CD8-positive, alpha-beta memory T cell (primary cell): Measurements from ENCODE around the gene FGFR1OP2. TPM values are rescaled to one million over a fixed set of nuclear protein-coding genes. Genes with fewer than 3 reads are reported as not detected.

Experiments
- CTCF ChIA-PET: fragments of 350-600 bp; sonication (Branson Sonifier 250); formaldehyde crosslinking; loops from one replicate; lab custom pipeline; 2021; ENCODE audit warnings: antibody characterized with exemption; lab: Charles Lee
- POLR2A ChIA-PET: fragments of 350-600 bp; sonication (Branson Sonifier 250); formaldehyde crosslinking; loops from one replicate; lab custom pipeline; 2021; ENCODE audit warnings: antibody characterized with exemption; lab: Charles Lee
- DNase-seq, 5 donors: peaks; one replicate each; pipeline versions ENCODE4 v3.0.0 to v3.0.0-alpha.2; 2020 to 2022; ENCODE audit warnings: mixed read lengths in 1 of 5
- H3K27ac ChIP-seq: one replicate; pipeline ENCODE4 v1.7.0; 2013; ENCODE audit warnings: low read depth, mild to moderate bottlenecking, low read length, moderate library complexity
- H3K27me3 ChIP-seq: 2 replicates; pipeline ENCODE4 v1.7.0; 2013; ENCODE audit warnings: low read length, mild to moderate bottlenecking; ENCODE audit not compliant: insufficient read depth, poor library complexity, severe bottlenecking
- H3K36me3 ChIP-seq: 2 replicates; pipeline ENCODE4 v1.7.0; 2013; ENCODE audit warnings: mild to moderate bottlenecking, low read length, moderate library complexity; ENCODE audit not compliant: insufficient read depth
- H3K4me1 ChIP-seq: 2 replicates; pipeline ENCODE4 v1.7.0; 2013; ENCODE audit warnings: mild to moderate bottlenecking, low read length, moderate library complexity; ENCODE audit not compliant: insufficient read depth
- H3K4me3 ChIP-seq: 2 replicates; pipeline ENCODE4 v1.7.0; 2013; ENCODE audit warnings: mild to moderate bottlenecking, low read length
- H3K9me3 ChIP-seq: 2 replicates; pipeline ENCODE4 v1.7.0; 2013; ENCODE audit warnings: mild to moderate bottlenecking, low read length
- H3K27ac Mint-ChIP-seq, 8 donors: one replicate each; pipeline ENCODE4 v1.8.0; 2020 to 2021; ENCODE audit warnings: mixed read lengths in 8 of 8, mild to moderate bottlenecking in 6 of 8, inconsistent platforms in 3 of 8, moderate library complexity in 3 of 8
- H3K27me3 Mint-ChIP-seq, 2 donors: one replicate each; pipeline ENCODE4 v1.8.0; 2020 to 2021; ENCODE audit warnings: mixed read lengths in 2 of 2, mild to moderate bottlenecking in 1 of 2, moderate library complexity in 1 of 2
- H3K36me3 Mint-ChIP-seq, 3 donors: one replicate each; pipeline ENCODE4 v1.8.0; 2020 to 2021; ENCODE audit warnings: mixed read lengths in 3 of 3, inconsistent platforms in 1 of 3, mild to moderate bottlenecking in 1 of 3
- H3K4me1 Mint-ChIP-seq, 3 donors: one replicate each; pipeline ENCODE4 v1.8.0; 2020 to 2021; ENCODE audit warnings: mixed read lengths in 3 of 3, inconsistent platforms in 1 of 3, mild to moderate bottlenecking in 1 of 3
- H3K4me3 Mint-ChIP-seq, 7 donors: one replicate each; pipeline ENCODE4 v1.8.0; 2020 to 2021; ENCODE audit warnings: mixed read lengths in 7 of 7, mild to moderate bottlenecking in 6 of 7, moderate library complexity in 4 of 7, inconsistent platforms in 2 of 7
- H3K9me3 Mint-ChIP-seq, 5 donors: one replicate each; pipeline ENCODE4 v1.8.0; 2020 to 2022; ENCODE audit warnings: mixed read lengths in 5 of 5, mild to moderate bottlenecking in 3 of 5, moderate library complexity in 2 of 5, inconsistent platforms in 1 of 5
- polyA plus RNA-seq: library from polyadenylated mRNA; unstranded; fragments of 300-500 nt; fragmentation: Illumina TruSeq; gene quantifications from one replicate; pipeline ENCODE4 v1.2.3, GENCODE V29; 2021
- total RNA-seq, 2 experiments: library from RNA; stranded (reverse); gene quantifications; one replicate each; pipeline ENCODE4 v1.2.3, GENCODE V29; 2021

FGFR1OP2 gene
- total and polyA plus RNA-seq, 3 experiments from 2014 or later, result 50.4 to 103 (median 54.7) TPM

DNA sequence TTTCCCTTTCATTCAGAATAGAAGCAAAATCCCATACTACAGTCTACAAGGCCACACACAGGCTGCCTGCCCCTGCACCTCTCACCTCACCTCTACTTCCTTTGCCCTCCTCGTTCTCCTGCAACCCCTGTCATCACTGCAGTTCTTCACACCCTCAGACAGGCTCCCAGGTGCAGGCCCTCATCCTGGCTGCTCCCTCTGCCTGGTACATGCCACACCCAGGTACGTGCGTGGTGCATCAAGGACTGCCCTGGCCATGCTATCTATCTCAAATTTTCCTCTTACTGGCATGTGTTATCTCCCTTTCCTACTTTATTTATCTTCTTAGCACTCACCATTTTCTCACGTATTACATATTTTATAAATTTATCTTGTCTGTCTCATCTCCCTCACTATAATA is 51.6 kb downstream of the FGFR1OP2 start:
- Mint-ChIP-seq H3K4me3 (peak overlapping the region in 1 of 7 donors; percentile 41), H3K9me3 (no peaks in the 10 kb centered on the region), H3K4me1 (peaks cover 3 to 7% (median 5%) of the 10 kb centered on the region in 3 donors), H3K27me3 (no peaks in the 10 kb centered on the region), H3K36me3 (peaks cover 16 to 65% (median 43%) of the 10 kb centered on the region in 3 donors), H3K27ac (peak overlapping the region in 5 of 8 donors; percentile 2 to 88 (median 45))
- Histone ChIP-seq H3K27me3 (no peaks in the 10 kb centered on the region), H3K4me1 (no peaks in the 10 kb centered on the region), H3K9me3 (no peaks in the 10 kb centered on the region), H3K36me3 (peaks cover 5% of the 10 kb centered on the region), H3K4me3 (no peak overlapping the region), H3K27ac (no peak overlapping the region)
- ChIA-PET POLR2A (no interaction called here), CTCF (no interaction called here)
- DNase-seq, result no peak

DNA sequence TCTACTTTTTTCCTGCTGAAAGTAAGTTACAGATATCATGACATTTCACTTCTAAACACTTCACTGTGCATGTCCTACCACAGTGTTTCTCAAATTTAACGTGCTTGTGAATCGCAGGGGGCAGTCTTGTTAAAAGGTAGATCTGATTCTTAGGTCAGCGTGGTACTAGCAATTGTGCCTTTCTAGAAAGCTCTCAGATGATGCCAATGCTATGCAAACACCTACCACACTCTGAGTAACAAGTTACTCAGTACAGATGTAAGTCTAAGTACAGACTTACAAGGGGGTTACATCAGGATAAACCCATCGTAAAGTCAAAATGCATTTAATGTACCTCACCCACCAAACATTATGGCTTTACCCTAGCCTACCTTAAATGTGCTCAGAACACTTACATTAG is 53.6 kb downstream of the FGFR1OP2 start:
- H3K27me3 ChIP-seq, result no peaks in the 10 kb centered on the region
- Mint-ChIP-seq H3K27me3 (no peaks in the 10 kb centered on the region), H3K4me3 (no peak overlapping the region), H3K36me3 (peaks cover 6 to 73% (median 34%) of the 10 kb centered on the region in 3 donors), H3K9me3 (no peaks in the 10 kb centered on the region), H3K4me1 (peaks cover 0 to 6% (median 4%) of the 10 kb centered on the region in 3 donors), H3K27ac (no peak overlapping the region)
- H3K4me1 ChIP-seq, result no peaks in the 10 kb centered on the region
- no peak for DNase-seq
- H3K36me3 ChIP-seq, result peaks cover 16% of the 10 kb centered on the region
- no peak overlapping the region for H3K4me3 ChIP-seq
- ChIA-PET POLR2A (no interaction called here), CTCF (no interaction called here)
- no peaks in the 10 kb centered on the region for H3K9me3 ChIP-seq
- H3K27ac ChIP-seq, result no peak overlapping the region

DNA sequence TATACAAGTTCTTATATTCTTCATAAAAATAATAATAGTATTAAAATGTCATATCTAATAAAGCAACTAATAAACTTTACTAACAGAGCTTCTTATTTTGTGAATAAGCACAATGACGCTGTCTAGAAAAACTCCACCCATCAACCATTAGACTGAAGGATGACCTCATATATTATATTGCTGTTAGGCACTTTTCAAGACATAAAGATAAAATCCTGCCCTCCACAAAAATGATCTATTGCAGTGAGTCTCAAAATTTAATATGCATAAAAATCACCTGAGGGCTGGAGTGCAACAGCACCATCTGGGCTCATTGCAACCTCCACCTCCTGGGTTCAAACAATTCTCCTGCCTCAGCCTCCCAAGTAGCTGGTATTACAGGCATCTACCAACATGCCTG is 55.8 kb downstream of the FGFR1OP2 start:
- H3K4me1 Mint-ChIP-seq, result peaks cover 0 to 8% (median 6%) of the 10 kb centered on the region in 3 donors
- H3K36me3 ChIP-seq, result peaks cover 16% of the 10 kb centered on the region

DNA sequence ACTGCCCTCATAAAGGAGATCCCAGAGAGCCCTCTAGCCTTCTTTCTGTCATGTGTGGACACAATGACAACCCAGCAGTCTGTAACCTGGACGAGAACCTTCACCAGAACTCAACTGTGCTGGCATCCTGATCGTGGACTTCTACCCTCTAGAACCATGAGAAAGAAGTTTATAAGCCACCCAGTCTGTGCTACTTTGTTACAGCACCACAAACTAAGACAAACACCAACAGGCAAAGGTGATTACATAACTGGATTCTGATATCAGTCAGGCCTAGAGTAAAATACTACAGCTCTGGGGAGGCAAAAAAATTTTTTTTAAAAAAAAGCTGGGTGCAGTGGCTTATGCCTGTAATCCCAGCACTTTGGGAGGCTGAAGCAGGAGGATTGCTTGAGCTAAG is 57.4 kb downstream of the FGFR1OP2 start:
- Mint-ChIP-seq H3K27me3 (peaks cover 0 to 2% of the 10 kb centered on the region in 2 donors), H3K27ac (peak overlapping the region in 1 of 8 donors; percentile 65), H3K4me1 (peaks cover 2 to 8% (median 5%) of the 10 kb centered on the region in 3 donors), H3K36me3 (peaks cover 4 to 73% (median 12%) of the 10 kb centered on the region in 3 donors), H3K4me3 (no peak overlapping the region), H3K9me3 (no peaks in the 10 kb centered on the region)
- CTCF ChIA-PET, result interaction anchor here (0.8 kb wide), 1 partner anchor 9 kb away, joined by 3 read pairs; no protein-coding TSS in a partner anchor
- POLR2A ChIA-PET, result no interaction called here
- no peak overlapping the region for H3K4me3 ChIP-seq
- H3K27me3 ChIP-seq, result no peaks in the 10 kb centered on the region
- peaks cover 16% of the 10 kb centered on the region for H3K36me3 ChIP-seq
- no peak overlapping the region for H3K27ac ChIP-seq
- H3K4me1 ChIP-seq, result no peaks in the 10 kb centered on the region
- no peaks in the 10 kb centered on the region for H3K9me3 ChIP-seq
- DNase-seq, result no peak

More for the DNA sequence above, 55.8 kb downstream of the FGFR1OP2 start:
- POLR2A ChIA-PET, result no interaction called here
- Histone ChIP-seq H3K27ac (no peak overlapping the region), H3K4me1 (no peaks in the 10 kb centered on the region), H3K9me3 (no peaks in the 10 kb centered on the region), H3K4me3 (no peak overlapping the region), H3K27me3 (no peaks in the 10 kb centered on the region)
- CTCF ChIA-PET, result interaction anchor here (1.0 kb wide), 1 partner anchor 17 kb away, joined by 4 read pairs; no protein-coding TSS in a partner anchor
- Mint-ChIP-seq H3K4me3 (no peak overlapping the region), H3K9me3 (no peaks in the 10 kb centered on the region), H3K27me3 (peaks cover 0 to 2% of the 10 kb centered on the region in 2 donors), H3K36me3 (peaks cover 4 to 74% (median 19%) of the 10 kb centered on the region in 3 donors), H3K27ac (no peak overlapping the region)
- no peak for DNase-seq

DNA sequence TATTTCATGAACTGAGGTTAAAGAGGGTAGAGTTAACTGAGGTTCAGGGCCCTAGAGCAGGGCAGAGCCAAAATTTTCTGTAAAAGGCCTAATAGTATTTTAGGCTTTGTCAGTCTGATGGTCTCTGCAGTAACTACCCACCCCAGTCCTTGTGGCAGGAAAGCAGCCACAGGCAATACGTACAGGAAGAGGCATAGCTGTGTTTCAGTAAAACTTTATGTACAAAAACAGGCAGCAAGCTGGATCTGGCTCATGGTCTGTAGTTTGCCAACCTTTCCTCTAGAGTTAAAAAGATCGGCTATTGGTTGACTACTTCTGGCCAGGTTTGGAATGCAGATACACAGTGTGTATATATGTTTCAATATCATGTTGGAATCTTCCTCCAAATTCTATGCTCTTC is 58.7 kb downstream of the FGFR1OP2 start:
- peaks cover 14 to 21% (median 16%) of the 10 kb centered on the region in 3 donors for H3K4me1 Mint-ChIP-seq
- H3K36me3 Mint-ChIP-seq, result peaks cover 4 to 76% (median 13%) of the 10 kb centered on the region in 3 donors
- ChIA-PET POLR2A (no interaction called here), CTCF (interaction anchor here (0.9 to 2.3 kb wide), 2 partner anchors 17 to 112 kb away, joined by 3 to 7 read pairs; partner anchors contain the start of gene TM7SF3)
- H3K9me3 Mint-ChIP-seq, result no peaks in the 10 kb centered on the region
- H3K27me3 ChIP-seq, result no peaks in the 10 kb centered on the region
- no peak overlapping the region for H3K4me3 Mint-ChIP-seq
- H3K4me1 ChIP-seq, result no peaks in the 10 kb centered on the region
- H3K27me3 Mint-ChIP-seq, result peaks cover 0 to 2% of the 10 kb centered on the region in 2 donors
- H3K36me3 ChIP-seq, result peaks cover 16% of the 10 kb centered on the region
- no peaks in the 10 kb centered on the region for H3K9me3 ChIP-seq
- no peak overlapping the region for H3K27ac Mint-ChIP-seq
- no peak overlapping the region for H3K27ac ChIP-seq
- no peak overlapping the region for H3K4me3 ChIP-seq
- no peak for DNase-seq

DNA sequence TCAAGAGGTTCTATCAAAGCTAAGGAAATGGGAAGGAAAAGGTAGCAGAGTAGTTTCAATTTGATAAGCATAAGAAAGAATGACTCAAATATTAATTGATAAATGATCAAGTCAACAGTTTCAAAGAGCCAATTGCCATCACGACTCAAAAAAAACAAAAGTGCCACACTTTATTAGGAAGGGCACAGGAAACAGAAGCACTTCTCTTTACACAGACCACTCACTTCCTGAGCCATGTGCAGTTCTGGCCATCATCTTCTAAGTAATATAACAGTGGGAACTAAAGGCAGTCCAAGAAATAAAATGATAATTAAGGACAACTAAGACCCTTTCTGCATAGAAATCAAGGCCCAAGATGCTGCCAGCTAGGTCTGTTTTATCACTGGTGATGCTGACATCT is 62.7 kb downstream of the FGFR1OP2 start:
- H3K4me1 Mint-ChIP-seq, result peaks cover 26 to 44% (median 39%) of the 10 kb centered on the region in 3 donors
- Histone ChIP-seq H3K27me3 (no peaks in the 10 kb centered on the region), H3K4me3 (no peak overlapping the region), H3K4me1 (no peaks in the 10 kb centered on the region), H3K36me3 (peaks cover under 1% of the 10 kb centered on the region), H3K27ac (no peak overlapping the region), H3K9me3 (no peaks in the 10 kb centered on the region)
- POLR2A ChIA-PET, result no interaction called here
- no peak overlapping the region for H3K4me3 Mint-ChIP-seq
- peak overlapping the region in 4 of 8 donors; percentile 12 to 76 (median 27) for H3K27ac Mint-ChIP-seq
- H3K36me3 Mint-ChIP-seq, result peaks cover 4 to 57% (median 13%) of the 10 kb centered on the region in 3 donors
- H3K9me3 Mint-ChIP-seq, result no peaks in the 10 kb centered on the region
- no peak for DNase-seq
- H3K27me3 Mint-ChIP-seq, result peaks cover 0 to 2% of the 10 kb centered on the region in 2 donors
- CTCF ChIA-PET, result interaction anchor here (1.1 to 4.8 kb wide), 3 partner anchors 9 to 306 kb away, joined by 3 to 21 read pairs (median 3); partner anchors contain the start of gene TM7SF3

DNA sequence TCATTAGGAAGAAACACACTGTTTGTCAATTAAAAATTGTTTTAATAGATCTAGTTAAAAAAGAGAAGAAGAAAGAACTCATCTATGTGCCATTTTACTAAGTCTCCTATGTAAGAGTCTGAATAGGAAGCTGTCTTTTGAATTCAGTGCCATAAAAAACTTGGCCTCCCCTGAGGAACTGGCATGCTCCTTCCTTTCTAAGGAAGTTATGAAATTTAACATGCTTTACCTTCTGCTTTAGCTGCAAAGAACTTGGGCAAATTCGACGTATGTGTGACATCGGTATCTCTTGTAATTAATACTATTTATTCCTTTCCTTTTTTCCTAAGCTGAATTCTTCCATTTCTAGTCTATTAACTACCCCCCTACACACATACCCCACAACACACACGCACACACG is 63.4 kb downstream of the FGFR1OP2 start:
- ChIA-PET POLR2A (no interaction called here), CTCF (interaction anchor here (1.1 to 4.8 kb wide), 3 partner anchors 9 to 305 kb away, joined by 3 to 21 read pairs (median 3); partner anchors contain the start of gene TM7SF3)
- DNase-seq, result no peak
- H3K27me3 ChIP-seq, result no peaks in the 10 kb centered on the region
- no peak overlapping the region for H3K4me3 ChIP-seq
- Mint-ChIP-seq H3K27ac (peak overlapping the region in 2 of 8 donors; percentile 39 to 64), H3K36me3 (peaks cover 4 to 51% (median 13%) of the 10 kb centered on the region in 3 donors), H3K27me3 (peaks cover 0 to 2% of the 10 kb centered on the region in 2 donors), H3K4me3 (no peak overlapping the region), H3K4me1 (peaks cover 27 to 44% (median 39%) of the 10 kb centered on the region in 3 donors), H3K9me3 (no peaks in the 10 kb centered on the region)
- no peaks in the 10 kb centered on the region for H3K36me3 ChIP-seq
- H3K27ac ChIP-seq, result no peak overlapping the region
- H3K9me3 ChIP-seq, result no peaks in the 10 kb centered on the region
- no peaks in the 10 kb centered on the region for H3K4me1 ChIP-seq

DNA sequence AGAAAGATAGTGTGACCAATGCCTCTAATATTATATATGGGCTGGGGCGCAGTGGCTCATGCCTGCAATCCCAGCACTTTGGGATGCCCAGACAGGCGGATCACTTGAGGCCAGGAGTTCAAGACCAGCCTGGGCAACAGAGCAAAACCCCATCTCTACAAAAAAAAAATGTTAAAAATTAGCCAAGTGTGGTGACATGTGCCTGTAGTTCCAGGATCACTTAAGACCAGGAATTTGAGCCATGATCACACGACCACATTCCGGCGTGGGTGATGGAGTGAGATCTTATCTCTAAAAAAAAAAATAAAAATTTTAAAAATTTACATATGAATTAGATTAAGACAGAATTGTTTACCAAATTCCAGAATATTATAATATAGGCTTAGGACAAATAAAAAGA is 63.9 kb downstream of the FGFR1OP2 start:
- no peak for DNase-seq
- no peak overlapping the region for H3K4me3 Mint-ChIP-seq
- H3K27me3 ChIP-seq, result no peaks in the 10 kb centered on the region
- no peaks in the 10 kb centered on the region for H3K36me3 ChIP-seq
- H3K9me3 ChIP-seq, result no peaks in the 10 kb centered on the region
- peaks cover 0 to 2% of the 10 kb centered on the region in 2 donors for H3K27me3 Mint-ChIP-seq
- H3K27ac Mint-ChIP-seq, result peak overlapping the region in 1 of 8 donors; percentile 64
- CTCF ChIA-PET, result interaction anchor here (1.1 to 4.8 kb wide), 2 partner anchors 8 to 13 kb away, joined by 3 to 21 read pairs; partner anchors contain the start of gene TM7SF3
- peaks cover 27 to 45% (median 42%) of the 10 kb centered on the region in 3 donors for H3K4me1 Mint-ChIP-seq
- no peaks in the 10 kb centered on the region for H3K9me3 Mint-ChIP-seq
- H3K36me3 Mint-ChIP-seq, result peaks cover 4 to 47% (median 13%) of the 10 kb centered on the region in 3 donors
- POLR2A ChIA-PET, result no interaction called here
- no peak overlapping the region for H3K4me3 ChIP-seq
- no peaks in the 10 kb centered on the region for H3K4me1 ChIP-seq
- H3K27ac ChIP-seq, result no peak overlapping the region
